Thymus (tissue), 11 donors: ENCODE measurements around the gene ID1. TPM values are rescaled to one million over a fixed set of nuclear protein-coding genes. Genes with fewer than 3 reads are reported as not detected.
"Not testable (repeated sequence)": the region's sequence is repeated elsewhere in the genome, so short reads cannot be mapped to it uniquely, and the experiment has no call there.

Source experiments
- DNase-seq, 9 donors: peaks; one replicate each; pipeline ENCODE4 v3.0.0-alpha.2; 2013; ENCODE audit warnings: low spot score in 9 of 9, low read depth in 6 of 9, missing footprints in 1 of 9
- H3K27ac ChIP-seq, 2 donors: one replicate each; pipeline ENCODE4 v1.5.1; 2013; ENCODE audit warnings: control low read depth in 1 of 2, low read depth in 1 of 2, low read length in 1 of 2, mild to moderate bottlenecking in 1 of 2, moderate library complexity in 1 of 2
- H3K27me3 ChIP-seq, 2 donors: one replicate each; pipeline ENCODE4 v1.5.1; 2013; ENCODE audit warnings: low read length in 1 of 2; ENCODE audit not compliant: control insufficient read depth in 2 of 2, insufficient read depth in 1 of 2
- H3K36me3 ChIP-seq, 2 donors: one replicate each; pipeline ENCODE4 v1.5.1; 2013; ENCODE audit warnings: low read length in 1 of 2, mild to moderate bottlenecking in 1 of 2, moderate library complexity in 1 of 2; ENCODE audit not compliant: control insufficient read depth in 2 of 2, insufficient read depth in 2 of 2
- H3K4me1 ChIP-seq, 2 donors: one replicate each; pipeline ENCODE4 v1.5.1; 2013; ENCODE audit warnings: low read length in 2 of 2; ENCODE audit not compliant: control insufficient read depth in 2 of 2, insufficient read depth in 2 of 2
- H3K4me3 ChIP-seq, 2 donors: one replicate each; pipeline ENCODE4 v1.5.1; 2013; ENCODE audit warnings: low read length in 2 of 2, control low read depth in 1 of 2, mild to moderate bottlenecking in 1 of 2
- H3K9me3 ChIP-seq, 2 donors: one replicate each; pipeline ENCODE4 v1.5.1; 2013; ENCODE audit warnings: low read length in 1 of 2, mild to moderate bottlenecking in 1 of 2; ENCODE audit not compliant: control insufficient read depth in 2 of 2, insufficient read depth in 1 of 2
- WGBS: extraction: QIAGEN DNeasy Blood & Tissue Kit; methylation state at CpG from one replicate; pipeline ENCODE4 v1.1.7; 2013; 5-methylcytosine and 5-hydroxymethylcytosine counted together
- polyA plus RNA-seq: library from polyadenylated mRNA; stranded (reverse); fragments of 200-250 nt; gene quantifications from one replicate; pipeline ENCODE4 v1.2.3, GENCODE V29; 2013
- total RNA-seq: library from RNA; stranded (reverse); fragments of 120-200 nt; gene quantifications from one replicate; pipeline ENCODE4 v1.2.4, GENCODE V29; 2013
- donor health status: healthy.

Gene ID1
- total and polyA plus RNA-seq, 2 donors = 39.4 to 138 TPM

DNA sequence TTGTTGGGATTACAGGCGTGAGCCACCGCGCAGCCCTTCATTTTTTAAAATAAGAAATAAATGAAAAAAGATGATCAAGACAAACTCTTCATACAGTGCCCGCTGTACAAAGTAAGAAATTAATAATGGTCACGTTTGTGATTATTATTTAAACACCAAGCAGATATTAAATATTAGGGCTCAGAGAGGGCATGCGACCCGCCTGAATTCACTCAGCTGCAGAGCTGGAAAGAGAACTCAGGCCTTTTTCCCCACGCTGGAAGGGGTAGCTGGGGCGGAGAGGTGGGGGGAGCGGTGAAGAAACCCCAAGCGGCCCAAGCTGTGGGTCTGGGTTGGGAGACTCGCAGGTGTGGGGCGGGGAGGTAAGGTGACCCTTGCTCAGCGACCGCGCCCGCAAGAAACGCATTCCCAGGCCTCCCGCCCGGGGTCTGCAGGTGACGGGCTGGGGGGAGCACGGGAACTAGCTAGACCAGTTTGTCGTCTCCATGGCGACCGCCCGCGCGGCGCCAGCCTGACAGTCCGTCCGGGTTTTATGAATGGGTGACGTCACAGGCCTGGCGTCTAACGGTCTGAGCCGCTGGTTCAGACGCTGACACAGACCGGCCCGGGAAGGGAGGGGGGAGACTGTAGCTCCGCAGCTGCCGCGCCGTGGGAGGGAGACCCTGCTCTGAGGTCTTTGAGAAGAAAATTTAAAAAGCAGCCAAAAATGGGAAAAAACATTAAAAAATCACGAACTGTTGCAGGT, 1.1 kb upstream of the ID1 start:
- Histone ChIP-seq H3K9me3 (peaks cover 0 to 3% of the 10 kb centered on the region in 2 donors), H3K36me3 (peaks cover 0 to 2% of the 10 kb centered on the region in 2 donors), H3K4me3 (peak overlapping the region; percentile 57 to 67), H3K27me3 (peaks cover 25 to 60% of the 10 kb centered on the region in 2 donors), H3K4me1 (peaks cover 17 to 61% of the 10 kb centered on the region in 2 donors), H3K27ac (peak overlapping the region in 1 of 2 donors; percentile 67)
- WGBS = 15% methylated on average over 43 of the region's 43 CpGs
- peak in 8 of 9 donors; percentile 49 to 88 (median 80) for DNase-seq

DNA sequence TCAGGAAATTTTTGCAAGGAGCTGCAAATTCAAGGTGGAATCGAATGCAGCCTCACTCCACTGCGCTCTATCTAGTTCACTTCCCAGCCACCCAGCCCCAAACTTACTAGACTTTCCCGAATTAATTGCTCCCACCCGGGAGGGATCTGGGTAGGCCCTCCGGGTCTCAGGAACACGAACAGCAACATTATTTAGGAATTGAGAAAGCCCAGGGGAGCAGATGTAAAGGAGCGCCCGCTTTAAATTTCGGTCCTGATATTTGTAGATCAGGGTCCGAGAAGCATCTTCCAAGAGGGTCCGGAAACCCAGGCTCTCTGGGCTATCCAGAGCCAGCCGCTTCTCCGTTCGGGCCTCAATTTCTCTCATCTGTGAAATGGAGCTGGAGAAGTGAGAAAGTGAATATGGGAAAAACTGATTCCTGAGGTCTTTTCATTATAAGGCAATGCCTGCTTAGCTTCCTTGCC, 490 bp upstream of the ID1 start:
- H3K4me3 ChIP-seq = peak overlapping the region; percentile 57 to 67
- WGBS = 2% methylated on average over 14 of the region's 14 CpGs
- peaks cover 17 to 65% of the 10 kb centered on the region in 2 donors for H3K4me1 ChIP-seq
- peaks cover 25 to 60% of the 10 kb centered on the region in 2 donors for H3K27me3 ChIP-seq
- DNase-seq = no peak
- peaks cover 0 to 2% of the 10 kb centered on the region in 2 donors for H3K36me3 ChIP-seq
- peak overlapping the region in 1 of 2 donors; percentile 67 for H3K27ac ChIP-seq
- peaks cover 0 to 3% of the 10 kb centered on the region in 2 donors for H3K9me3 ChIP-seq

DNA sequence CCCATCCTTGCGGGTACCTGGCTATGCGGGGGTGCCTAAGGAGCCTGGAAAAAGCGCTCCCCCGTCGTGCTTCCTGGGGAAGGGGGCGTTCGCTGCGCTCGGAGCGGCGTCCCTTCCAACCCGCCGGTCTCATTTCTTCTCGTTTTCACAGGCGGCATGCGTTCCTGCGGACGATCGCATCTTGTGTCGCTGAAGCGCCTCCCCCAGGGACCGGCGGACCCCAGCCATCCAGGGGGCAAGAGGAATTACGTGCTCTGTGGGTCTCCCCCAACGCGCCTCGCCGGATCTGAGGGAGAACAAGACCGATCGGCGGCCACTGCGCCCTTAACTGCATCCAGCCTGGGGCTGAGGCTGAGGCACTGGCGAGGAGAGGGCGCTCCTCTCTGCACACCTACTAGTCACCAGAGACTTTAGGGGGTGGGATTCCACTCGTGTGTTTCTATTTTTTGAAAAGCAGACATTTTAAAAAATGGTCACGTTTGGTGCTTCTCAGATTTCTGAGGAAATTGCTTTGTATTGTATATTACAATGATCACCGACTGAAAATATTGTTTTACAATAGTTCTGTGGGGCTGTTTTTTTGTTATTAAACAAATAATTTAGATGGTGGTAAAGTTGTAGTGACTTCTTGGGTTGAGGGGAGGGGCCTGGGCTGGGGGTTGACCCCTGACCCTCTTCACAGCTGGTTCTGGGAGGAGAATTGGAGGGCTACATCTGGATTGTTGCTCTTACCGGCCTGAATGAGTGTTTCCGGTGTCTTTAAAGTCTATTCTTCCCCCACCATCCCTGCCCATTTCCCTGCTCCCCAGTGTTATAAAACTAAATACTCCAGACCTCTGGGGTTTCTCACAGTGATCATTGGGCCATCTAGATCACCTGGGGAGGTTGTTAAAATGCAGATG, 1.1 kb downstream of the ID1 start:
- DNase-seq = peak in 1 of 9 donors; percentile 55
- Histone ChIP-seq H3K27me3 (peaks cover 25 to 60% of the 10 kb centered on the region in 2 donors), H3K36me3 (peaks cover 0 to 2% of the 10 kb centered on the region in 2 donors), H3K27ac (peak overlapping the region in 1 of 2 donors; percentile 21), H3K9me3 (peaks cover 0 to 3% of the 10 kb centered on the region in 2 donors), H3K4me3 (peak overlapping the region; percentile 57 to 67), H3K4me1 (peaks cover 17 to 72% of the 10 kb centered on the region in 2 donors)
- WGBS = 8% methylated on average over 39 of the region's 39 CpGs

DNA sequence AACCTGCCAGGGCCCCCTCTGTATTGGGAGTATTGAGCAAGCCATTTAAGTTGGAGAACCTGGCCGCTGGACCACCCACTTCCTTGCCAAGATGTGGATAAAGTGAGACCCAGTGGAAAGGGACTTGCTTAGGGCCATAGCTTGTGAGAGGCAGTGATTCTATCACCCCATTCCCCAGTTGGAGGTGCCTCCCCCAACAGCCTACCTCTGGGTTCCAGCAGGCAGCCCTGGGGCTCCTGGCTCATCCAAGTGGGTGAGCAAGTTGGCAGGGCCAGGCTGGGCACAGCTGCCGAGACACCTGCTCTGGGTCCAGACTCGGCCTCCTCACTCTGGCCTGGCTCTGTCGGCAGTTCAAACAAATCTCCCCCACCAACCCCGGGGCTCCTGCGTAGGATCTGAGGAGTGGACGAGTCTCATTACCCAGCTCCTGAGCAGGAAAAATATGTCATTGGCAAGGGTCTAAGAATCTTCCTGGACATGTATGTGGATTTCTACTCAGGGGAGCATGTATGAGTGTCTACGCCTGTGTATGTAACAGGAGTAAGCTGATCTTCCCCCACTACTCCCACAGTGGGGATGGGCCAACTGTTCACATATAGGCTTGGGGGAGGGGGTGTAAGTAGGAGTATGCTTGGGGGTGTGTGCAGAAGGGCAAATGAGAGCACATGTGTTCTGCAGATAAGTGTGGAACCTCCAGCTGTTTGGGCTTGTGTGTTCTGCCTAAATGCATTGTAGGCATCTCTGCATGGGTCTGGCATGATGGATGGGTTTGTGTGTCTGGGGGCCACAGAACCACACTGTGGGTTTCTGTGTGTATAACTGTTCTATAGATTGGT, 1.9 kb downstream of the ID1 start:
- Histone ChIP-seq H3K36me3 (peaks cover 0 to 2% of the 10 kb centered on the region in 2 donors), H3K4me1 (peaks cover 17 to 72% of the 10 kb centered on the region in 2 donors), H3K4me3 (peak overlapping the region; percentile 20 to 67), H3K27ac (peak overlapping the region; percentile 36 to 57), H3K27me3 (peaks cover 25 to 60% of the 10 kb centered on the region in 2 donors), H3K9me3 (peaks cover 0 to 3% of the 10 kb centered on the region in 2 donors)
- WGBS = 92% methylated on average over 8 of the region's 8 CpGs
- peak in 1 of 9 donors; percentile 44 for DNase-seq

DNA sequence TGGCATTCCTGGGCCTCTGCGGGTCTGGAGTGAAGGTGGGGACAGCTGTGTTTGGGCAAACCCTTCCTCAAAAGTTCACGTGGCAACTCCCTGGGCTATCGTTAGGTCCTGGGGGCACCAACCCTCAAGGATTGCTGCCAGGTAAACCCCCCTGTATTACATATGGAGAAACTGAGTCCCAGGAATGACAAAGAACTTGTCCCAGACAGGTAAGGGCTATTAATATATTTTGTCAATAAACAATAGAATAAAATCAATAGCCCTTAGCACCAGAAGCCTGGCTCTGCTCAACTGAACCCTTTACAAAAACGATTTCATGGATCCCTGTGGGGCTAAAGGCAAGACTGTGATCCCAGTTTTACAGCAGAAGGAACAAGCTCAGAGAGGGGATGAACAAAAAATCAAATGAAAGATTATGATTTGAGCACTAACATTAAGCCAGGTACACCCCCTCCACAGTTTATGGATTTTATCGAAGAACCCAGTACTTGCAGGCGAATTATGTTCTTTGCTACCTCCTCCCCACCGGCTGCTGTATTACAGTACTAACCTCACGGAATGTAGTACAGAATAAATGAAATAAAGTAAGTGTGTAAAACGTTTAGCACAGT, 2.7 kb downstream of the ID1 start:
- Histone ChIP-seq H3K36me3 (peaks cover 0 to 2% of the 10 kb centered on the region in 2 donors), H3K27me3 (peaks cover 25 to 55% of the 10 kb centered on the region in 2 donors), H3K27ac (peak overlapping the region; percentile 7 to 47), H3K4me1 (peaks cover 19 to 75% of the 10 kb centered on the region in 2 donors), H3K4me3 (no peak overlapping the region), H3K9me3 (peaks cover 0 to 3% of the 10 kb centered on the region in 2 donors)
- no peak for DNase-seq
- 86% methylated on average over 9 of the region's 9 CpGs for WGBS

DNA sequence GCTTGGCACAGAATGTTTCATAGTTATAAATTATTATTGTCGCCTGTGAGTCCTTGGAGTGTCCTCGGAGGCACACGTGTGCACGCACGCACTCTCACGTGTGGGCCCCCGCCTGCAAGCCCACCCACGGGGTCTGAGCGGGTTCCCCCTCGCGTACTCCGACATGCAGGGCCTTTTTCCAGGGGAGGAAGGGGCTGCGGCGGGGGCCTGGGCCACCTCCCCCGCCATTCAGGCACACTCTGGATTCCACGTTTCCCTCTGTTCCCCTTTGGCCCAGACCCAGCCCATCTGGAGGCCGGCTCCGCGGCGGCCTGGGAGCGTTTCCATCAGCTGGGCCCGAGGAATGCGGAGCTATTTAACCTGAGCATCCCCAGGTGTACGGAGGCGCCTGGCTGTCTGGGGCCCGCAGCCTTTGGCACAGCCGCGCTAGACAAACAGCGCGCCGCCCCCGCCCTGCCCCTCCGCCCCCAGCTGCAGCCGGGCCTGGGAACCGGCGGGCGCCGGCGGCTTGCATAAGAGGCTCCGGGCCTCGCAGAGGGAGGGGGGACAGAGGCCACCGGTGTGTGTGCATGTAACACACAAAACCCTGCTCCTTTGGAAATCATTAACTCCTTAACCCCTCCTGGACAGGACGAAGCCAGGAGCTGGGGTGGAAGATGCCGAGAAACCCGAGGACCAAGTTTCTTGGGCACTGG, 3.3 kb downstream of the ID1 start:
- H3K27me3 ChIP-seq = peaks cover 25 to 49% of the 10 kb centered on the region in 2 donors
- peak overlapping the region in 1 of 2 donors; percentile 1 for H3K4me3 ChIP-seq
- peaks cover 0 to 3% of the 10 kb centered on the region in 2 donors for H3K9me3 ChIP-seq
- 27% methylated on average over 45 of the region's 45 CpGs for WGBS
- H3K27ac ChIP-seq = peak overlapping the region; percentile 28 to 47
- peak in 5 of 9 donors; percentile 65 to 85 (median 69) for DNase-seq
- H3K36me3 ChIP-seq = peaks cover 0 to 2% of the 10 kb centered on the region in 2 donors
- H3K4me1 ChIP-seq = peaks cover 19 to 68% of the 10 kb centered on the region in 2 donors

DNA sequence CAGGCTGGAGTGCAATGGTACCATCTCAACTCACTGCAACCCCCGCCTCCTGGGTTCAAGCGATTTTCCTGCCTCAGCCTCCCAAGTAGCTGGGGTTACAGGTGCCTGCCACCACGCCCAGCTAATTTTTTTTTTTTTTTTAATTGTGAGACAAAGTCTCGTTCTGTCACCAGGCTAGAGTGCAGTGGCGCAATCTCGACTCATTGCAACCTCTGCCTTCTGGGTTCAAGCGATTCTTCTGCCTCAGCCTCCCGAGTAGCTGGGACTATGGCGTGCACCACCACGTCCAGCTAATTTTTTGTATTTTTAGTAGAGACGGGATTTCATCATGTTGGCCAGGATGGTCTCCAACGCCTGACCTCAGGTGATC, 7.2 kb downstream of the ID1 start:
- DNase-seq, H3K4me3 ChIP-seq, H3K9me3 ChIP-seq, H3K36me3 ChIP-seq, H3K27ac ChIP-seq: not testable (repeated sequence)
- WGBS = 95% methylated on average over 12 of the region's 12 CpGs
- H3K4me1 ChIP-seq = peaks cover 10 to 33% of the 10 kb centered on the region in 2 donors
- H3K27me3 ChIP-seq = peaks cover 8 to 12% of the 10 kb centered on the region in 2 donors
